ENCODE data around the gene ABHD15.
A peak's percentile ranks its signal among the peaks of the same experiment; 100 is the strongest.

Gene ABHD15

GRCh38 chr17:29591146-29591736 is 24.4 kb upstream of the ABHD15 start:
- DNase-seq (ENCODE audit: low spot score in 2 of 2) (no peak), ATAC-seq (replicated peaks; ENCODE audit: extremely low read depth, poor library complexity, severe bottlenecking) (no peak)
- H3K4me3 Mint-ChIP-seq, result peak overlapping the region; percentile 81
- no peaks in the 10 kb centered on the region for H3K27me3 Mint-ChIP-seq
- no peak overlapping the region for H3K27ac Mint-ChIP-seq (ENCODE audit: low read depth)
- peaks cover 2% of the 10 kb centered on the region for H3K36me3 Mint-ChIP-seq (ENCODE audit: insufficient read depth)
- H3K4me1 Mint-ChIP-seq, result peaks cover 47% of the 10 kb centered on the region
- no peaks in the 10 kb centered on the region for H3K9me3 Mint-ChIP-seq

- H3K4me1 Mint-ChIP-seq, result peaks cover 51% of the 10 kb centered on the region
Measured at GRCh38 chr17:29590411-29591145, 23.7 kb upstream of the ABHD15 start.

GRCh38 chr17:29589524-29590410 is 22.9 kb upstream of the ABHD15 start, which contains the start of gene GIT1:
Gene GIT1 (minus strand): TSS chr17:29589648. CDS start chr17:29589378, 270 bp downstream.
- DNase-seq (ENCODE audit: low spot score in 2 of 2) (peak; percentile 58 to 71), ATAC-seq (replicated peaks; ENCODE audit: extremely low read depth, poor library complexity, severe bottlenecking) (peak; percentile 74)
- H3K4me1 Mint-ChIP-seq, result peaks cover 59% of the 10 kb centered on the region
- H3K36me3 Mint-ChIP-seq (ENCODE audit: insufficient read depth), result peaks cover 2% of the 10 kb centered on the region
- H3K27ac Mint-ChIP-seq (ENCODE audit: low read depth), result peak within 1 kb of the TSS; percentile 89
- H3K4me3 Mint-ChIP-seq, result peak within 1 kb of the TSS; percentile 87
- H3K27me3 Mint-ChIP-seq, result no peaks in the 10 kb centered on the region
- H3K9me3 Mint-ChIP-seq, result no peaks in the 10 kb centered on the region

More at GRCh38 chr17:29590411-29591145, 23.7 kb upstream of the ABHD15 start:
- Mint-ChIP-seq H3K27me3 (no peaks in the 10 kb centered on the region), H3K9me3 (no peaks in the 10 kb centered on the region), H3K36me3 (ENCODE audit: insufficient read depth) (peaks cover 2% of the 10 kb centered on the region), H3K4me3 (peak overlapping the region; percentile 81), H3K27ac (ENCODE audit: low read depth) (no peak overlapping the region)
- no peak for ATAC-seq (replicated peaks; ENCODE audit: extremely low read depth, poor library complexity, severe bottlenecking)
- DNase-seq (ENCODE audit: low spot score in 2 of 2), result no peak

GRCh38 chr17:29588562-29589411 is 21.9 kb upstream of the ABHD15 start:
- ATAC-seq (replicated peaks; ENCODE audit: extremely low read depth, poor library complexity, severe bottlenecking) (peak; percentile 52), DNase-seq (ENCODE audit: low spot score in 2 of 2) (peak; percentile 35 to 51)
- H3K36me3 Mint-ChIP-seq (ENCODE audit: insufficient read depth), result peaks cover 3% of the 10 kb centered on the region
- H3K4me1 Mint-ChIP-seq, result peaks cover 67% of the 10 kb centered on the region
- H3K4me3 Mint-ChIP-seq, result peak overlapping the region; percentile 87
- no peaks in the 10 kb centered on the region for H3K27me3 Mint-ChIP-seq
- H3K9me3 Mint-ChIP-seq, result no peaks in the 10 kb centered on the region
- H3K27ac Mint-ChIP-seq (ENCODE audit: low read depth), result peak overlapping the region; percentile 89

- Mint-ChIP-seq H3K27ac (ENCODE audit: low read depth) (peak overlapping the region; percentile 89), H3K4me1 (peaks cover 67% of the 10 kb centered on the region), H3K36me3 (ENCODE audit: insufficient read depth) (peaks cover 5% of the 10 kb centered on the region), H3K4me3 (peak overlapping the region; percentile 87), H3K27me3 (no peaks in the 10 kb centered on the region), H3K9me3 (no peaks in the 10 kb centered on the region)
- no peak for DNase-seq (ENCODE audit: low spot score in 2 of 2)
- no peak for ATAC-seq (replicated peaks; ENCODE audit: extremely low read depth, poor library complexity, severe bottlenecking)
Measured at GRCh38 chr17:29588017-29588561, 21.3 kb upstream of the ABHD15 start.

- DNase-seq (ENCODE audit: low spot score in 2 of 2) (no peak), ATAC-seq (replicated peaks; ENCODE audit: extremely low read depth, poor library complexity, severe bottlenecking) (no peak)
- Mint-ChIP-seq H3K27me3 (no peaks in the 10 kb centered on the region), H3K36me3 (ENCODE audit: insufficient read depth) (peaks cover 6% of the 10 kb centered on the region), H3K9me3 (no peaks in the 10 kb centered on the region), H3K4me3 (peak overlapping the region; percentile 87), H3K27ac (ENCODE audit: low read depth) (peak overlapping the region; percentile 89), H3K4me1 (peaks cover 67% of the 10 kb centered on the region)
Measured at GRCh38 chr17:29587591-29587990, 20.8 kb upstream of the ABHD15 start.

- H3K4me1 Mint-ChIP-seq, result peaks cover 63% of the 10 kb centered on the region
- H3K27ac Mint-ChIP-seq (ENCODE audit: low read depth), result no peak overlapping the region
- ATAC-seq (replicated peaks; ENCODE audit: extremely low read depth, poor library complexity, severe bottlenecking) (no peak), DNase-seq (ENCODE audit: low spot score in 2 of 2) (no peak)
- no peaks in the 10 kb centered on the region for H3K9me3 Mint-ChIP-seq
- peak overlapping the region; percentile 87 for H3K4me3 Mint-ChIP-seq
- H3K36me3 Mint-ChIP-seq (ENCODE audit: insufficient read depth), result peaks cover 7% of the 10 kb centered on the region
- no peaks in the 10 kb centered on the region for H3K27me3 Mint-ChIP-seq
Measured at GRCh38 chr17:29586676-29587469, 20.0 kb upstream of the ABHD15 start.

- DNase-seq (ENCODE audit: low spot score in 2 of 2) (no peak), ATAC-seq (replicated peaks; ENCODE audit: extremely low read depth, poor library complexity, severe bottlenecking) (no peak)
- H3K27me3 Mint-ChIP-seq, result no peaks in the 10 kb centered on the region
- peaks cover 51% of the 10 kb centered on the region for H3K4me1 Mint-ChIP-seq
- peak overlapping the region; percentile 8 for H3K27ac Mint-ChIP-seq (ENCODE audit: low read depth)
- H3K36me3 Mint-ChIP-seq (ENCODE audit: insufficient read depth), result peaks cover 10% of the 10 kb centered on the region
- no peak overlapping the region for H3K4me3 Mint-ChIP-seq
- H3K9me3 Mint-ChIP-seq, result no peaks in the 10 kb centered on the region
Measured at GRCh38 chr17:29585080-29585751, 18.4 kb upstream of the ABHD15 start.

- H3K4me1 Mint-ChIP-seq, result peaks cover 49% of the 10 kb centered on the region
- ATAC-seq (replicated peaks; ENCODE audit: extremely low read depth, poor library complexity, severe bottlenecking) (no peak), DNase-seq (ENCODE audit: low spot score in 2 of 2) (no peak)
- H3K36me3 Mint-ChIP-seq (ENCODE audit: insufficient read depth), result peaks cover 10% of the 10 kb centered on the region
- H3K27ac Mint-ChIP-seq (ENCODE audit: low read depth), result no peak overlapping the region
- no peaks in the 10 kb centered on the region for H3K9me3 Mint-ChIP-seq
- H3K27me3 Mint-ChIP-seq, result no peaks in the 10 kb centered on the region
- H3K4me3 Mint-ChIP-seq, result no peak overlapping the region
Measured at GRCh38 chr17:29584452-29585079, 17.7 kb upstream of the ABHD15 start.

GRCh38 chr17:29583324-29584248 is 16.7 kb upstream of the ABHD15 start:
- H3K4me3 Mint-ChIP-seq, result no peak overlapping the region
- DNase-seq (ENCODE audit: low spot score in 2 of 2) (no peak), ATAC-seq (replicated peaks; ENCODE audit: extremely low read depth, poor library complexity, severe bottlenecking) (no peak)
- H3K27me3 Mint-ChIP-seq, result no peaks in the 10 kb centered on the region
- no peaks in the 10 kb centered on the region for H3K9me3 Mint-ChIP-seq
- H3K36me3 Mint-ChIP-seq (ENCODE audit: insufficient read depth), result peaks cover 10% of the 10 kb centered on the region
- peaks cover 49% of the 10 kb centered on the region for H3K4me1 Mint-ChIP-seq
- H3K27ac Mint-ChIP-seq (ENCODE audit: low read depth), result no peak overlapping the region

All from central memory CD8-positive, alpha-beta T cell (primary cell).